Measurements from ENCODE around the gene NKAIN2. TPM values are rescaled to one million over a fixed set of nuclear protein-coding genes. Genes with fewer than 3 reads are reported as not detected.
A peak's percentile ranks its signal among the peaks of the same experiment; 100 is the strongest.

The NKAIN2 gene
- total RNA-seq, 2 donors from 2014 or later, result 0.29 TPM; not detected in 1

GRCh38 chr6:123854201-123854600 lies 50.5 kb downstream of the NKAIN2 start:
- WGBS, 2 experiments (ENCODE audit: insufficient coverage in 1 of 2, insufficient read length in 1 of 2), result 80 to 94% methylated on average over 1 to 2 of the region's 2 CpGs
- H3K4me3 Mint-ChIP-seq, result no peak overlapping the region

GRCh38 chr6:123855506-123855905 lies 51.8 kb downstream of the NKAIN2 start:
- no peak for DNase-seq
- Mint-ChIP-seq H3K36me3 (ENCODE audit: low read depth) (no peaks in the 10 kb centered on the region), H3K27me3 (ENCODE audit: insufficient read depth) (peaks cover 16% of the 10 kb centered on the region), H3K9me3 (peaks cover 1% of the 10 kb centered on the region), H3K4me3 (no peak overlapping the region), H3K27ac (no peak overlapping the region), H3K4me1 (peaks cover 20% of the 10 kb centered on the region)
- Histone ChIP-seq H3K36me3 (ENCODE audit: control insufficient read depth, insufficient read depth, low read length) (no peaks in the 10 kb centered on the region), H3K27ac (ENCODE audit: low read depth, low read length) (peak overlapping the region; percentile 91), H3K4me3 (ENCODE audit: low read length) (no peak overlapping the region), H3K4me1 (ENCODE audit: control insufficient read depth, insufficient read depth, low read length) (peaks cover 7% of the 10 kb centered on the region), H3K9ac (ENCODE audit: extremely low read depth, low read length, poor library complexity, severe bottlenecking) (no peak overlapping the region), H3K9me3 (ENCODE audit: control insufficient read depth, low read length) (no peaks in the 10 kb centered on the region), H3K27me3 (ENCODE audit: control insufficient read depth, insufficient read depth, low read length, poor library complexity, severe bottlenecking) (no peaks in the 10 kb centered on the region)
- no peak for TF ChIP-seq CTCF (conservative IDR thresholded peaks at IDR 0.05)
- 81 to 83% methylated on average over 1 to 2 of the region's 2 CpGs for WGBS, 2 experiments (ENCODE audit: insufficient coverage in 1 of 2, insufficient read length in 1 of 2)

More at GRCh38 chr6:123854201-123854600, 50.5 kb downstream of the NKAIN2 start:
- Mint-ChIP-seq H3K9me3 (peaks cover 1% of the 10 kb centered on the region), H3K4me1 (peaks cover 16% of the 10 kb centered on the region), H3K27me3 (ENCODE audit: insufficient read depth) (peaks cover 15% of the 10 kb centered on the region), H3K27ac (no peak overlapping the region), H3K36me3 (ENCODE audit: low read depth) (no peaks in the 10 kb centered on the region)
- Histone ChIP-seq H3K9ac (ENCODE audit: extremely low read depth, low read length, poor library complexity, severe bottlenecking) (no peak overlapping the region), H3K27ac (ENCODE audit: low read depth, low read length) (no peak overlapping the region), H3K4me1 (ENCODE audit: control insufficient read depth, insufficient read depth, low read length) (peaks cover 7% of the 10 kb centered on the region), H3K27me3 (ENCODE audit: control insufficient read depth, insufficient read depth, low read length, poor library complexity, severe bottlenecking) (no peaks in the 10 kb centered on the region), H3K4me3 (ENCODE audit: low read length) (no peak overlapping the region), H3K9me3 (ENCODE audit: control insufficient read depth, low read length) (no peaks in the 10 kb centered on the region), H3K36me3 (ENCODE audit: control insufficient read depth, insufficient read depth, low read length) (no peaks in the 10 kb centered on the region)
- DNase-seq, result no peak
- TF ChIP-seq CTCF (conservative IDR thresholded peaks at IDR 0.05), result no peak

- Mint-ChIP-seq H3K4me1 (peaks cover 20% of the 10 kb centered on the region), H3K36me3 (ENCODE audit: low read depth) (no peaks in the 10 kb centered on the region), H3K4me3 (no peak overlapping the region), H3K27me3 (ENCODE audit: insufficient read depth) (peaks cover 6% of the 10 kb centered on the region), H3K9me3 (no peaks in the 10 kb centered on the region), H3K27ac (no peak overlapping the region)
- Histone ChIP-seq H3K36me3 (ENCODE audit: control insufficient read depth, insufficient read depth, low read length) (no peaks in the 10 kb centered on the region), H3K9ac (ENCODE audit: extremely low read depth, low read length, poor library complexity, severe bottlenecking) (no peak overlapping the region), H3K27me3 (ENCODE audit: control insufficient read depth, insufficient read depth, low read length, poor library complexity, severe bottlenecking) (peaks cover 9% of the 10 kb centered on the region), H3K4me3 (ENCODE audit: low read length) (no peak overlapping the region), H3K9me3 (ENCODE audit: control insufficient read depth, low read length) (no peaks in the 10 kb centered on the region), H3K4me1 (ENCODE audit: control insufficient read depth, insufficient read depth, low read length) (peaks cover 7% of the 10 kb centered on the region), H3K27ac (ENCODE audit: low read depth, low read length) (no peak overlapping the region)
- no peak for TF ChIP-seq CTCF (conservative IDR thresholded peaks at IDR 0.05)
- WGBS, 2 experiments (ENCODE audit: insufficient coverage in 1 of 2, insufficient read length in 1 of 2), result 94 to 100% methylated on average over 1 of the region's 1 CpG
- no peak for DNase-seq
Measured at GRCh38 chr6:123859291-123859690, 55.6 kb downstream of the NKAIN2 start.
